HFFc6 (cell line): Measurements from ENCODE around the gene ZCCHC17. TPM values are rescaled to one million over a fixed set of nuclear protein-coding genes. Genes with fewer than 3 reads are reported as not detected.

Source experiments
- total RNA-seq, 6 experiments: library from RNA; stranded (reverse); fragmentation: NEBNext Ultra II Directional; extraction: Animal tissue kit (Norgen Biotek cat#: 25700); gene quantifications; 2 replicates in 1 of 6; 3 replicates in 5 of 6; pipeline ENCODE4 v1.2.3, GENCODE V29; 2021

Gene ZCCHC17
- total RNA-seq, 6 experiments from 2014 or later: 37.4 to 42.3 (median 38.6) TPM

Other genes with a start within 250 kb of the ZCCHC17 start
- 10 to 100 TPM; 83.6 to 95.4 (median 90.8) TPM for gene PUM1, start 231.3 kb upstream of the ZCCHC17 start, total RNA-seq
- not detected for gene NKAIN1, start 57.1 kb upstream of the ZCCHC17 start, total RNA-seq
- 10 to 100 TPM; 37.8 to 50.7 (median 46.1) TPM for gene SNRNP40, start 244 bp upstream of the ZCCHC17 start, total RNA-seq
- gene FABP3, start 76.0 kb downstream of the ZCCHC17 start, total RNA-seq: 1 to 10 TPM; 1.4 to 3.3 (median 2.2) TPM
- gene SERINC2, start 116.2 kb downstream of the ZCCHC17 start, total RNA-seq: 100 to 1,000 TPM; 184 to 276 (median 207) TPM